GM23338 (cell line): Measurements from ENCODE around the gene CALHM5. TPM values are rescaled to one million over a fixed set of nuclear protein-coding genes. Genes with fewer than 3 reads are reported as not detected.

Source experiments
- ATAC-seq: fragments of 200-7000 bp; cut with Tn5 transposase; 3 replicates; pipeline ENCODE4 v1.9.1; 2020
- DNase-seq: peaks from one replicate; pipeline ENCODE4 v3.0.0-alpha.2; 2015; ENCODE audit warnings: low spot score
- H2AFZ ChIP-seq: fragments of 200-600 bp; sonication (generic); 2 replicates; pipeline ENCODE4 v1.8.0; 2016; ENCODE audit warnings: antibody characterized with exemption, mild to moderate bottlenecking, moderate library complexity
- H3F3A ChIP-seq: fragments of 200-600 bp; sonication (generic); replicated peaks from 2 replicates; pipeline ENCODE4 v1.8.0; 2017; ENCODE audit warnings: antibody characterized with exemption, mixed run types, low read depth
- H3K27ac ChIP-seq: fragments of 200-600 bp; sonication (generic); 2 replicates; pipeline ENCODE4 v1.6.1; 2016; ENCODE audit warnings: low read depth
- H3K27me3 ChIP-seq: fragments of 200-600 bp; sonication (generic); 2 replicates; pipeline ENCODE4 v1.8.0; 2016; ENCODE audit warnings: mild to moderate bottlenecking, mixed run types, moderate library complexity; ENCODE audit not compliant: insufficient read depth
- H3K36me3 ChIP-seq: fragments of 200-600 bp; sonication (generic); 2 replicates; pipeline ENCODE4 v1.8.0; 2016; ENCODE audit warnings: mild to moderate bottlenecking; ENCODE audit not compliant: insufficient read depth
- H3K4me1 ChIP-seq: fragments of 200-600 bp; sonication (generic); 2 replicates; pipeline ENCODE4 v1.8.0; 2016; ENCODE audit warnings: mild to moderate bottlenecking, moderate library complexity; ENCODE audit not compliant: insufficient read depth
- H3K4me2 ChIP-seq: fragments of 200-600 bp; sonication (generic); 2 replicates; pipeline ENCODE4 v1.7.1; 2017; ENCODE audit warnings: mixed run types
- H3K4me3 ChIP-seq: fragments of 200-600 bp; sonication (generic); 2 replicates; pipeline ENCODE4 v1.6.1; 2016; ENCODE audit warnings: mixed run types
- H3K79me2 ChIP-seq: fragments of 200-600 bp; sonication (generic); replicated peaks from 2 replicates; pipeline ENCODE4 v1.8.0; 2017; ENCODE audit warnings: mild to moderate bottlenecking; ENCODE audit not compliant: insufficient read depth
- H3K9me2 ChIP-seq: fragments of 200-600 bp; sonication (generic); 2 replicates; pipeline ENCODE4 v1.8.0; 2017; ENCODE audit not compliant: insufficient read depth
- H4K20me1 ChIP-seq: fragments of 200-600 bp; sonication (generic); replicated peaks from 2 replicates; pipeline ENCODE4 v1.8.0; 2017; ENCODE audit warnings: mild to moderate bottlenecking; ENCODE audit not compliant: insufficient read depth
- H3K27ac Mint-ChIP-seq: 2 replicates; pipeline ENCODE4 v1.8.0; 2020; ENCODE audit warnings: inconsistent platforms, mild to moderate bottlenecking, moderate library complexity, mixed read lengths
- H3K27me3 Mint-ChIP-seq: 3 replicates; pipeline ENCODE4 v1.8.0; 2022; ENCODE audit warnings: low read depth, mild to moderate bottlenecking, moderate library complexity, mixed read lengths, inconsistent platforms; ENCODE audit not compliant: insufficient read depth, poor library complexity
- H3K36me3 Mint-ChIP-seq: 3 replicates; pipeline ENCODE4 v1.8.0; 2021; ENCODE audit warnings: low read depth, mild to moderate bottlenecking, inconsistent platforms, moderate library complexity, mixed read lengths
- H3K4me1 Mint-ChIP-seq: 3 replicates; pipeline ENCODE4 v1.8.0; 2020; ENCODE audit warnings: mild to moderate bottlenecking, inconsistent platforms, mixed read lengths
- H3K4me3 Mint-ChIP-seq: 3 replicates; pipeline ENCODE4 v1.8.0; 2021; ENCODE audit warnings: moderate library complexity, mild to moderate bottlenecking, inconsistent platforms, mixed read lengths
- H3K9me3 Mint-ChIP-seq: 3 replicates; pipeline ENCODE4 v1.8.0; 2020; ENCODE audit warnings: moderate library complexity, mild to moderate bottlenecking, inconsistent platforms, mixed read lengths
- CREB1 ChIP-seq: fragments of 250-450 bp; sonication (Bioruptor Pico); IDR thresholded peaks from 2 replicates; pipeline ENCODE4 v1.5.0; 2020; ENCODE audit warnings: low read depth, mild to moderate bottlenecking, moderate library complexity
- EZH2 ChIP-seq: fragments of 200-600 bp; sonication (generic); IDR thresholded peaks from one replicate; pipeline ENCODE4 v1.8.0; 2017; ENCODE audit warnings: antibody characterized with exemption, mild to moderate bottlenecking, low read depth; ENCODE audit not compliant: unreplicated experiment
- EZH2phosphoT487 ChIP-seq: fragments of 200-600 bp; sonication (generic); IDR thresholded peaks from one replicate; pipeline ENCODE4 v1.8.1; 2018; ENCODE audit warnings: antibody characterized with exemption; ENCODE audit not compliant: unreplicated experiment
- JUNB ChIP-seq: IDR thresholded peaks from one replicate; pipeline ENCODE4 v1.6.1; 2016; ENCODE audit warnings: antibody characterized with exemption; ENCODE audit not compliant: unreplicated experiment
- NANOG ChIP-seq: IDR thresholded peaks from 2 replicates; pipeline ENCODE4 v1.6.1; 2016; ENCODE audit warnings: antibody characterized with exemption, borderline replicate concordance
- POLR2AphosphoS5 ChIP-seq: IDR thresholded peaks from 2 replicates; pipeline ENCODE4 v1.6.1; 2016; ENCODE audit warnings: antibody characterized with exemption, low read depth
- STAT1 ChIP-seq: IDR thresholded peaks from one replicate; pipeline ENCODE4 v1.6.1; 2016; ENCODE audit warnings: antibody characterized with exemption; ENCODE audit not compliant: unreplicated experiment
- polyA plus RNA-seq: library from polyadenylated mRNA; unstranded; fragments of >200 nt; fragmentation: Nextera tagmentation; extraction: Ambion mirVana; gene quantifications from 2 replicates; pipeline ENCODE4 v1.2.1, GENCODE V29; 2016
- total RNA-seq: library from RNA; depleted of rRNA; stranded (reverse); fragments of >200 nt; shearing (Covaris generic); gene quantifications from 2 replicates; pipeline ENCODE4 v1.2.3, GENCODE V29; 2014
- TF ChIP-seq, protein P1 (sequence below): fragments of 250-450 bp; sonication (Bioruptor Pico); IDR thresholded peaks from 2 replicates; pipeline ENCODE4 v1.5.0; 2020; ENCODE audit warnings: mild to moderate bottlenecking, moderate library complexity
- TF ChIP-seq, protein P2 (sequence below): IDR thresholded peaks from one replicate; pipeline ENCODE4 v1.6.1; 2018; ENCODE audit warnings: antibody characterized with exemption; ENCODE audit not compliant: unreplicated experiment
- TF ChIP-seq, protein P3 (sequence below), 2 experiments: fragments of 200-600 bp in 1 of 2; sonication (generic) in 1 of 2; conservative IDR thresholded peaks; 2 replicates each; pipeline versions ENCODE4 v1.5.1 to v1.6.1; 2016 to 2017; ENCODE audit warnings: antibody characterized with exemption in 2 of 2, low read depth in 2 of 2, mild to moderate bottlenecking in 2 of 2, moderate library complexity in 1 of 2
- TF ChIP-seq, protein P4 (sequence below): IDR thresholded peaks from 2 replicates; pipeline ENCODE4 v1.6.1; 2016; ENCODE audit warnings: antibody characterized with exemption

CALHM5 gene
- total and polyA plus RNA-seq, 2 experiments from 2014 or later, result 0.02 to 0.10 TPM

DNA sequence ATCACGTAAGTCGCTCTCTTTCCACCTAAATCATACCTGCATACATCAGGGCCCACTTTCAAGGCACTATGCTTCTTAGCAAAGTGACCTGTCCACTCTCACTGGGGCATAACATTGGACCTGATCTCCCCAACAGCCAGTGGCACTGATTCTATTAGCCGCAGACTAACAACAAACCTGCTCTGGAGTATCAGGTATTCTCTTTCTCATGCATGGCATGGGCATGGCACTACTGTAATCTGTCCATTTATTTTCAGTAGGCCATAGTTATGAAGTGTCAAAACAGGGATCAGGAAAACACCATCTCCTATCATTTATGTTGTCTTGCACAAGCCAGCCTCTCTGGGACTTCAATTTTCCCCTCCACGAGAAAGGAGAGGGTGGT is 50.6 kb downstream of the CALHM5 start (continued):
- no peak for TF ChIP-seq POLR2AphosphoS5
- no peak for TF ChIP-seq CREB1 (CRISPR knock-in tag)
- TF ChIP-seq, protein P1, sequence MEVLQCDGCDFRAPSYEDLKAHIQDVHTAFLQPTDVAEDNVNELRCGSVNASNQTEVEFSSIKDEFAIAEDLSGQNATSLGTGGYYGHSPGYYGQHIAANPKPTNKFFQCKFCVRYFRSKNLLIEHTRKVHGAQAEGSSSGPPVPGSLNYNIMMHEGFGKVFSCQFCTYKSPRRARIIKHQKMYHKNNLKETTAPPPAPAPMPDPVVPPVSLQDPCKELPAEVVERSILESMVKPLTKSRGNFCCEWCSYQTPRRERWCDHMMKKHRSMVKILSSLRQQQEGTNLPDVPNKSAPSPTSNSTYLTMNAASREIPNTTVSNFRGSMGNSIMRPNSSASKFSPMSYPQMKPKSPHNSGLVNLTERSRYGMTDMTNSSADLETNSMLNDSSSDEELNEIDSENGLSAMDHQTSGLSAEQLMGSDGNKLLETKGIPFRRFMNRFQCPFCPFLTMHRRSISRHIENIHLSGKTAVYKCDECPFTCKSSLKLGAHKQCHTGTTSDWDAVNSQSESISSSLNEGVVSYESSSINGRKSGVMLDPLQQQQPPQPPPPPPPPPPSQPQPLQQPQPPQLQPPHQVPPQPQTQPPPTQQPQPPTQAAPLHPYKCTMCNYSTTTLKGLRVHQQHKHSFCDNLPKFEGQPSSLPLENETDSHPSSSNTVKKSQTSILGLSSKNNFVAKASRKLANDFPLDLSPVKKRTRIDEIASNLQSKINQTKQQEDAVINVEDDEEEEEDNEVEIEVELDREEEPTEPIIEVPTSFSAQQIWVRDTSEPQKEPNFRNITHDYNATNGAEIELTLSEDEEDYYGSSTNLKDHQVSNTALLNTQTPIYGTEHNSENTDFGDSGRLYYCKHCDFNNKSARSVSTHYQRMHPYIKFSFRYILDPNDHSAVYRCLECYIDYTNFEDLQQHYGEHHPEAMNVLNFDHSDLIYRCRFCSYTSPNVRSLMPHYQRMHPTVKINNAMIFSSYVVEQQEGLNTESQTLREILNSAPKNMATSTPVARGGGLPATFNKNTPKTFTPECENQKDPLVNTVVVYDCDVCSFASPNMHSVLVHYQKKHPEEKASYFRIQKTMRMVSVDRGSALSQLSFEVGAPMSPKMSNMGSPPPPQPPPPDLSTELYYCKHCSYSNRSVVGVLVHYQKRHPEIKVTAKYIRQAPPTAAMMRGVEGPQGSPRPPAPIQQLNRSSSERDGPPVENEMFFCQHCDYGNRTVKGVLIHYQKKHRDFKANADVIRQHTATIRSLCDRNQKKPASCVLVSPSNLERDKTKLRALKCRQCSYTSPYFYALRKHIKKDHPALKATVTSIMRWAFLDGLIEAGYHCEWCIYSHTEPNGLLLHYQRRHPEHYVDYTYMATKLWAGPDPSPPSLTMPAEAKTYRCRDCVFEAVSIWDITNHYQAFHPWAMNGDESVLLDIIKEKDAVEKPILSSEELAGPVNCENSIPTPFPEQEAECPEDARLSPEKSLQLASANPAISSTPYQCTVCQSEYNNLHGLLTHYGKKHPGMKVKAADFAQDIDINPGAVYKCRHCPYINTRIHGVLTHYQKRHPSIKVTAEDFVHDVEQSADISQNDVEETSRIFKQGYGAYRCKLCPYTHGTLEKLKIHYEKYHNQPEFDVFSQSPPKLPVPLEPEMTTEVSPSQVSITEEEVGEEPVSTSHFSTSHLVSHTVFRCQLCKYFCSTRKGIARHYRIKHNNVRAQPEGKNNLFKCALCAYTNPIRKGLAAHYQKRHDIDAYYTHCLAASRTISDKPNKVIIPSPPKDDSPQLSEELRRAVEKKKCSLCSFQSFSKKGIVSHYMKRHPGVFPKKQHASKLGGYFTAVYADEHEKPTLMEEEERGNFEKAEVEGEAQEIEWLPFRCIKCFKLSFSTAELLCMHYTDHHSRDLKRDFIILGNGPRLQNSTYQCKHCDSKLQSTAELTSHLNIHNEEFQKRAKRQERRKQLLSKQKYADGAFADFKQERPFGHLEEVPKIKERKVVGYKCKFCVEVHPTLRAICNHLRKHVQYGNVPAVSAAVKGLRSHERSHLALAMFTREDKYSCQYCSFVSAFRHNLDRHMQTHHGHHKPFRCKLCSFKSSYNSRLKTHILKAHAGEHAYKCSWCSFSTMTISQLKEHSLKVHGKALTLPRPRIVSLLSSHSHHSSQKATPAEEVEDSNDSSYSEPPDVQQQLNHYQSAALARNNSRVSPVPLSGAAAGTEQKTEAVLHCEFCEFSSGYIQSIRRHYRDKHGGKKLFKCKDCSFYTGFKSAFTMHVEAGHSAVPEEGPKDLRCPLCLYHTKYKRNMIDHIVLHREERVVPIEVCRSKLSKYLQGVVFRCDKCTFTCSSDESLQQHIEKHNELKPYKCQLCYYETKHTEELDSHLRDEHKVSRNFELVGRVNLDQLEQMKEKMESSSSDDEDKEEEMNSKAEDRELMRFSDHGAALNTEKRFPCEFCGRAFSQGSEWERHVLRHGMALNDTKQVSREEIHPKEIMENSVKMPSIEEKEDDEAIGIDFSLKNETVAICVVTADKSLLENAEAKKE (CRISPR knock-in tag), result no peak

DNA sequence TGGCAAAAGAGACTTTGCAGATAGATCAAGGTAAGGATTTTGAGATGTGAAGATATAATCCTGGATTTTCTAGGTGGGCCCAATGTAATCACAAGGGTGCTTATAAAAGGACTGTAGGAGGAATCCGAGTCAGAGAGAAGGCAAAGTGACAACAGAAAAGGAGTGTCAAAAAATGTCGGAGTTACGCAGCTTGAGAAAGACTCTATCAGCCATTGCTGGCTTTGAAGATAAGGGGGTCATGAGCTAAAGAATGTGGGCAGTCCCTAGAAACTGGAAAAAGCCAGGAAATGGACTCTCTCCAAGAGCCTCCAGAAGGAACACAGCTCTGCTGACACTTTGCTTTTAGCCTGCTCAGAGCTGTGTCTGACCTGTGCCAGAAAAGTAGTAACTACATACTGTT is 51.2 kb downstream of the CALHM5 start:
- ATAC-seq (no peak), DNase-seq (no peak)
- Histone ChIP-seq H3K9me2 (no peaks in the 10 kb centered on the region), H2AFZ (no peak overlapping the region), H3K4me2 (no peak overlapping the region), H3K4me3 (no peak overlapping the region), H3K27me3 (no peaks in the 10 kb centered on the region), H3K79me2 (no peaks in the 10 kb centered on the region), H3K36me3 (no peaks in the 10 kb centered on the region), H4K20me1 (no peaks in the 10 kb centered on the region), H3F3A (no peaks in the 10 kb centered on the region), H3K27ac (no peak overlapping the region), H3K4me1 (no peaks in the 10 kb centered on the region)
- Mint-ChIP-seq H3K27ac (no peak overlapping the region), H3K27me3 (no peaks in the 10 kb centered on the region), H3K36me3 (no peaks in the 10 kb centered on the region), H3K9me3 (no peaks in the 10 kb centered on the region), H3K4me1 (peaks cover 4% of the 10 kb centered on the region; the same call in 2 of the 3 replicates), H3K4me3 (no peak overlapping the region)
- TF ChIP-seq, protein P2, sequence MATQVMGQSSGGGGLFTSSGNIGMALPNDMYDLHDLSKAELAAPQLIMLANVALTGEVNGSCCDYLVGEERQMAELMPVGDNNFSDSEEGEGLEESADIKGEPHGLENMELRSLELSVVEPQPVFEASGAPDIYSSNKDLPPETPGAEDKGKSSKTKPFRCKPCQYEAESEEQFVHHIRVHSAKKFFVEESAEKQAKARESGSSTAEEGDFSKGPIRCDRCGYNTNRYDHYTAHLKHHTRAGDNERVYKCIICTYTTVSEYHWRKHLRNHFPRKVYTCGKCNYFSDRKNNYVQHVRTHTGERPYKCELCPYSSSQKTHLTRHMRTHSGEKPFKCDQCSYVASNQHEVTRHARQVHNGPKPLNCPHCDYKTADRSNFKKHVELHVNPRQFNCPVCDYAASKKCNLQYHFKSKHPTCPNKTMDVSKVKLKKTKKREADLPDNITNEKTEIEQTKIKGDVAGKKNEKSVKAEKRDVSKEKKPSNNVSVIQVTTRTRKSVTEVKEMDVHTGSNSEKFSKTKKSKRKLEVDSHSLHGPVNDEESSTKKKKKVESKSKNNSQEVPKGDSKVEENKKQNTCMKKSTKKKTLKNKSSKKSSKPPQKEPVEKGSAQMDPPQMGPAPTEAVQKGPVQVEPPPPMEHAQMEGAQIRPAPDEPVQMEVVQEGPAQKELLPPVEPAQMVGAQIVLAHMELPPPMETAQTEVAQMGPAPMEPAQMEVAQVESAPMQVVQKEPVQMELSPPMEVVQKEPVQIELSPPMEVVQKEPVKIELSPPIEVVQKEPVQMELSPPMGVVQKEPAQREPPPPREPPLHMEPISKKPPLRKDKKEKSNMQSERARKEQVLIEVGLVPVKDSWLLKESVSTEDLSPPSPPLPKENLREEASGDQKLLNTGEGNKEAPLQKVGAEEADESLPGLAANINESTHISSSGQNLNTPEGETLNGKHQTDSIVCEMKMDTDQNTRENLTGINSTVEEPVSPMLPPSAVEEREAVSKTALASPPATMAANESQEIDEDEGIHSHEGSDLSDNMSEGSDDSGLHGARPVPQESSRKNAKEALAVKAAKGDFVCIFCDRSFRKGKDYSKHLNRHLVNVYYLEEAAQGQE, result no peak
- no peak for TF ChIP-seq EZH2phosphoT487
- no peak for TF ChIP-seq CREB1 (CRISPR knock-in tag)
- no peak for TF ChIP-seq STAT1
- no peak for TF ChIP-seq JUNB
- TF ChIP-seq NANOG, result no peak
- TF ChIP-seq, protein P3, sequence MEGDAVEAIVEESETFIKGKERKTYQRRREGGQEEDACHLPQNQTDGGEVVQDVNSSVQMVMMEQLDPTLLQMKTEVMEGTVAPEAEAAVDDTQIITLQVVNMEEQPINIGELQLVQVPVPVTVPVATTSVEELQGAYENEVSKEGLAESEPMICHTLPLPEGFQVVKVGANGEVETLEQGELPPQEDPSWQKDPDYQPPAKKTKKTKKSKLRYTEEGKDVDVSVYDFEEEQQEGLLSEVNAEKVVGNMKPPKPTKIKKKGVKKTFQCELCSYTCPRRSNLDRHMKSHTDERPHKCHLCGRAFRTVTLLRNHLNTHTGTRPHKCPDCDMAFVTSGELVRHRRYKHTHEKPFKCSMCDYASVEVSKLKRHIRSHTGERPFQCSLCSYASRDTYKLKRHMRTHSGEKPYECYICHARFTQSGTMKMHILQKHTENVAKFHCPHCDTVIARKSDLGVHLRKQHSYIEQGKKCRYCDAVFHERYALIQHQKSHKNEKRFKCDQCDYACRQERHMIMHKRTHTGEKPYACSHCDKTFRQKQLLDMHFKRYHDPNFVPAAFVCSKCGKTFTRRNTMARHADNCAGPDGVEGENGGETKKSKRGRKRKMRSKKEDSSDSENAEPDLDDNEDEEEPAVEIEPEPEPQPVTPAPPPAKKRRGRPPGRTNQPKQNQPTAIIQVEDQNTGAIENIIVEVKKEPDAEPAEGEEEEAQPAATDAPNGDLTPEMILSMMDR (conservative IDR thresholded peaks at IDR 0.05; ENCODE audit: low read depth in 2 of 2), result no peak
- TF ChIP-seq EZH2, result no peak
- TF ChIP-seq, protein P4, sequence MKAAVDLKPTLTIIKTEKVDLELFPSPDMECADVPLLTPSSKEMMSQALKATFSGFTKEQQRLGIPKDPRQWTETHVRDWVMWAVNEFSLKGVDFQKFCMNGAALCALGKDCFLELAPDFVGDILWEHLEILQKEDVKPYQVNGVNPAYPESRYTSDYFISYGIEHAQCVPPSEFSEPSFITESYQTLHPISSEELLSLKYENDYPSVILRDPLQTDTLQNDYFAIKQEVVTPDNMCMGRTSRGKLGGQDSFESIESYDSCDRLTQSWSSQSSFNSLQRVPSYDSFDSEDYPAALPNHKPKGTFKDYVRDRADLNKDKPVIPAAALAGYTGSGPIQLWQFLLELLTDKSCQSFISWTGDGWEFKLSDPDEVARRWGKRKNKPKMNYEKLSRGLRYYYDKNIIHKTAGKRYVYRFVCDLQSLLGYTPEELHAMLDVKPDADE, result no peak
